GM12872 (cell line): ENCODE measurements around the gene RANBP1.

Experiments
- CTCF ChIP-seq: IDR thresholded peaks from 3 replicates; pipeline ENCODE4 v1.5.1; 2011; ENCODE audit warnings: low read depth, mild to moderate bottlenecking, low read length, moderate library complexity; ENCODE audit not compliant: insufficient read depth

The RANBP1 gene

GRCh38 chr22:20107951-20108756 is 7.8 kb upstream of the RANBP1 start:
- no peak for TF ChIP-seq CTCF

- no peak for TF ChIP-seq CTCF
These were observed 7.1 kb upstream of the RANBP1 start for GRCh38 chr22:20108757-20109230.

GRCh38 chr22:20109411-20110358 is 6.2 kb upstream of the RANBP1 start:
- TF ChIP-seq CTCF, result no peak

GRCh38 chr22:20110359-20110985 is 5.4 kb upstream of the RANBP1 start:
- no peak for TF ChIP-seq CTCF

GRCh38 chr22:20111045-20111688 is 4.7 kb upstream of the RANBP1 start:
- peak; percentile 69 for TF ChIP-seq CTCF

- no peak for TF ChIP-seq CTCF
These were observed 3.9 kb upstream of the RANBP1 start for GRCh38 chr22:20111689-20112622.
